Stimulated activated CD8-positive, alpha-beta memory T cell treated with anti-CD3 and anti-CD28 coated beads, Interleukin-12 subunit alpha, Interleukin-12 subunit beta, amount 100 ng/mL, for 24 hours (primary cell): ENCODE measurements around the gene SPECC1.
"Not testable (repeated sequence)": the region's sequence is repeated elsewhere in the genome, so short reads cannot be mapped to it uniquely, and the experiment has no call there.

ENCODE experiments used
- DNase-seq: peaks from one replicate; pipeline ENCODE4 v3.0.0-alpha.2; 2020; ENCODE audit errors: extremely low read depth

Gene SPECC1

GRCh38 chr17:20236578-20237227 lies 227.5 kb downstream of the SPECC1 start:
- no peak for DNase-seq

- DNase-seq: not testable (repeated sequence)
These were observed 230.6 kb downstream of the SPECC1 start for GRCh38 chr17:20239776-20240175.

GRCh38 chr17:20241855-20242254 lies 232.7 kb downstream of the SPECC1 start:
- no peak for DNase-seq

GRCh38 chr17:20242271-20242670 lies 233.1 kb downstream of the SPECC1 start:
- DNase-seq: no peak

GRCh38 chr17:20243524-20243923 lies 234.4 kb downstream of the SPECC1 start:
- no peak for DNase-seq

GRCh38 chr17:20244671-20245070 lies 235.5 kb downstream of the SPECC1 start:
- no peak for DNase-seq

- no peak for DNase-seq
These were observed 237.5 kb downstream of the SPECC1 start for GRCh38 chr17:20246692-20247091.

- DNase-seq: no peak
These were observed 244.2 kb downstream of the SPECC1 start for GRCh38 chr17:20253323-20253722.

GRCh38 chr17:20254541-20254940 lies 245.4 kb downstream of the SPECC1 start:
- no peak for DNase-seq

GRCh38 chr17:20256144-20256543 lies 247.0 kb downstream of the SPECC1 start:
- DNase-seq: no peak

- DNase-seq: no peak
These were observed 247.8 kb downstream of the SPECC1 start for GRCh38 chr17:20257008-20257407.

- DNase-seq: no peak
These were observed 248.6 kb downstream of the SPECC1 start for GRCh38 chr17:20257798-20258197.

GRCh38 chr17:20259668-20260067 lies 250.5 kb downstream of the SPECC1 start:
- DNase-seq: no peak

GRCh38 chr17:20260268-20260667 lies 251.1 kb downstream of the SPECC1 start:
- DNase-seq: no peak

- no peak for DNase-seq
These were observed 253.3 kb downstream of the SPECC1 start for GRCh38 chr17:20262226-20263114.

GRCh38 chr17:20263115-20263433 lies 253.9 kb downstream of the SPECC1 start:
- DNase-seq: not testable (repeated sequence)

- DNase-seq: no peak
These were observed 254.4 kb downstream of the SPECC1 start for GRCh38 chr17:20263595-20263994.

GRCh38 chr17:20264996-20265395 lies 255.8 kb downstream of the SPECC1 start:
- DNase-seq: no peak

- no peak for DNase-seq
These were observed 257.8 kb downstream of the SPECC1 start for GRCh38 chr17:20266806-20267458.

GRCh38 chr17:20267459-20267842 lies 258.3 kb downstream of the SPECC1 start:
- DNase-seq: peak; percentile 9

GRCh38 chr17:20270369-20270768 lies 261.2 kb downstream of the SPECC1 start:
- no peak for DNase-seq

GRCh38 chr17:20271011-20271610 lies 262.0 kb downstream of the SPECC1 start:
- no peak for DNase-seq
